ENCODE measurements around the gene SDC3.

GRCh38 chr1:30857964-30858363 lies 50.6 kb downstream of the SDC3 start:
- no peak for TF ChIP-seq CTCF (IDR thresholded peaks at IDR 0.05)
- TF ChIP-seq EP300 (IDR thresholded peaks at IDR 0.05) = no peak
- no peak for TF ChIP-seq POLR2A (IDR thresholded peaks at IDR 0.05)
